HepG2 (cell line): ENCODE measurements around the gene ALOX12. TPM values are rescaled to one million over a fixed set of nuclear protein-coding genes. Genes with fewer than 3 reads are reported as not detected.
A peak's percentile ranks its signal among the peaks of the same experiment; 100 is the strongest.

Source experiments
- ATF6 ChIP-seq: sonication (generic); formaldehyde crosslinking; conservative IDR thresholded peaks from 2 replicates; pipeline ENCODE4 v1.4.0; 2020; ENCODE audit warnings: missing genetic modification reagents
- BRD4 ChIP-seq: sonication (generic); formaldehyde crosslinking; IDR thresholded peaks from 2 replicates; pipeline ENCODE4 v1.4.0; 2020; ENCODE audit warnings: missing genetic modification reagents
- CENPT ChIP-seq: sonication (generic); formaldehyde crosslinking; IDR thresholded peaks from 2 replicates; pipeline ENCODE4 v1.8.0; 2022; ENCODE audit warnings: low read depth, mild to moderate bottlenecking, moderate library complexity, missing genetic modification reagents
- FOXP1 ChIP-seq, 2 experiments: fragments of 450-650 bp in 1 of 2; IDR thresholded peaks; 2 replicates each; pipeline ENCODE4 v1.6.1; 2017 to 2018; ENCODE audit warnings: antibody characterized with exemption in 1 of 2
- GLI4 ChIP-seq: sonication (generic); formaldehyde crosslinking; IDR thresholded peaks from 2 replicates; pipeline ENCODE4 v1.5.1; 2020; ENCODE audit warnings: missing genetic modification reagents, mild to moderate bottlenecking, moderate library complexity, borderline replicate concordance
- HMGXB4 ChIP-seq, 2 experiments: sonication (generic) in 1 of 2; formaldehyde crosslinking in 1 of 2; IDR thresholded peaks; 2 replicates each; pipeline versions ENCODE4 v1.4.0 to v1.6.1; 2018 to 2020; ENCODE audit warnings: missing genetic modification reagents in 2 of 2, borderline replicate concordance in 1 of 2, low read depth in 1 of 2, mild to moderate bottlenecking in 1 of 2, missing biosample characterization in 1 of 2
- HOXD1 ChIP-seq: sonication (generic); formaldehyde crosslinking; IDR thresholded peaks from 2 replicates; pipeline ENCODE4 v1.5.0; 2020; ENCODE audit warnings: missing genetic modification reagents
- KLF16 ChIP-seq, 2 experiments: sonication (generic) in 1 of 2; formaldehyde crosslinking in 1 of 2; IDR thresholded peaks; 2 replicates each; pipeline versions ENCODE4 v1.6.1 to v1.8.0; 2016 to 2023; ENCODE audit warnings: missing genetic modification reagents in 2 of 2, missing compliant biosample characterization in 1 of 2
- MTF1 ChIP-seq: sonication (generic); formaldehyde crosslinking; IDR thresholded peaks from 2 replicates; pipeline ENCODE4 v1.5.0; 2020; ENCODE audit warnings: missing genetic modification reagents
- NCOA1 ChIP-seq: sonication (generic); formaldehyde crosslinking; IDR thresholded peaks from 2 replicates; pipeline ENCODE4 v1.9.0; 2021; ENCODE audit warnings: missing genetic modification reagents
- PHB2 ChIP-seq: fragments of 450-650 bp; IDR thresholded peaks from 2 replicates; pipeline ENCODE4 v1.6.1; 2018; ENCODE audit not compliant: partially characterized antibody
- REXO4 ChIP-seq: sonication (generic); formaldehyde crosslinking; IDR thresholded peaks from 2 replicates; pipeline ENCODE4 v1.8.0; 2022; ENCODE audit warnings: missing genetic modification reagents, mild to moderate bottlenecking, borderline replicate concordance
- SAP130 ChIP-seq: IDR thresholded peaks from 2 replicates; pipeline ENCODE4 v1.6.1; 2016; ENCODE audit warnings: low read depth
- SOX5 ChIP-seq: IDR thresholded peaks from 2 replicates; pipeline ENCODE4 v1.6.1; 2016; ENCODE audit warnings: borderline replicate concordance
- SRY ChIP-seq: sonication (generic); formaldehyde crosslinking; IDR thresholded peaks from 2 replicates; pipeline ENCODE4 v1.8.0; 2022; ENCODE audit warnings: mild to moderate bottlenecking, missing genetic modification reagents
- TBL1XR1 ChIP-seq: fragments of 150-350 bp; IDR thresholded peaks from 2 replicates; pipeline ENCODE4 v1.6.1; 2014; ENCODE audit warnings: borderline replicate concordance, low read length; ENCODE audit not compliant: partially characterized antibody
- TEAD2 ChIP-seq: sonication (generic); formaldehyde crosslinking; IDR thresholded peaks from 2 replicates; pipeline ENCODE4 v1.9.0; 2021; ENCODE audit warnings: missing genetic modification reagents
- ZFP36L1 ChIP-seq: sonication (generic); formaldehyde crosslinking; IDR thresholded peaks from 2 replicates; pipeline ENCODE4 v1.8.0; 2022; ENCODE audit warnings: mild to moderate bottlenecking, missing genetic modification reagents, moderate library complexity
- ZIK1 ChIP-seq: sonication (generic); formaldehyde crosslinking; IDR thresholded peaks from 2 replicates; pipeline ENCODE4 v1.5.0; 2020; ENCODE audit warnings: mild to moderate bottlenecking, low read depth, missing genetic modification reagents, borderline replicate concordance
- ZNF235 ChIP-seq: sonication (generic); formaldehyde crosslinking; IDR thresholded peaks from 2 replicates; pipeline ENCODE4 v1.8.1; 2023; ENCODE audit warnings: mild to moderate bottlenecking, missing genetic modification reagents, borderline replicate concordance
- ZNF335 ChIP-seq: sonication (generic); formaldehyde crosslinking; IDR thresholded peaks from 2 replicates; pipeline ENCODE4 v1.4.0; 2020; ENCODE audit warnings: missing genetic modification reagents
- ZNF549 ChIP-seq: sonication (generic); formaldehyde crosslinking; IDR thresholded peaks from 2 replicates; pipeline ENCODE4 v1.5.0; 2020; ENCODE audit warnings: missing genetic modification reagents
- ZNF580 ChIP-seq: IDR thresholded peaks from 2 replicates; pipeline ENCODE4 v1.6.1; 2016; ENCODE audit warnings: low read depth, borderline replicate concordance
- ZNF83 ChIP-seq: sonication (generic); formaldehyde crosslinking; IDR thresholded peaks from 2 replicates; pipeline ENCODE4 v1.4.0; 2020; ENCODE audit warnings: missing genetic modification reagents, mild to moderate bottlenecking, borderline replicate concordance
- polyA plus RNA-seq, 8 experiments: library from polyadenylated mRNA; depleted of rRNA in 3 of 8; stranded (reverse) in 7 of 8; unstranded in 1 of 8; fragments of >200 nt; fragmentation: Illumina TruSeq in 4 of 8; extraction: Trizol in 4 of 8; gene quantifications; 2 replicates each; pipeline versions ENCODE4 v1.2.1 to v1.2.3, GENCODE V29; 2011 to 2016; ENCODE audit warnings: low read depth in 4 of 8, missing spikeins in 1 of 8, mixed read lengths in 1 of 8; ENCODE audit not compliant: insufficient read depth in 1 of 8
- total RNA-seq, 5 experiments: library from RNA; depleted of rRNA; stranded (reverse); fragments of >200 nt; fragmentation: Illumina TruSeq; extraction: Trizol; gene quantifications; 2 replicates each; pipeline ENCODE4 v1.2.3, GENCODE V29; 2016; ENCODE audit warnings: low read depth in 1 of 5

Gene ALOX12
- total and polyA plus RNA-seq, 2 of the 13 experiments (the other 11 are each of a cell fraction or from before 2014, with no cell fraction given), result not detected

- no peak for TF ChIP-seq FOXP1 (IDR thresholded peaks at IDR 0.05)
- TF ChIP-seq FOXP1 (CRISPR knock-in tag; IDR thresholded peaks at IDR 0.05), result no peak
- 0 out of 2 replicates have a peak, but pooled peaks have one; percentile 33 for TF ChIP-seq ATF6
- no peak for TF ChIP-seq PHB2
- no peak; the same call in 1 of the 2 replicates for TF ChIP-seq ZNF580
- peak; percentile 70; the same call in 1 of the 2 replicates for TF ChIP-seq CENPT (CRISPR knock-in tag)
- TF ChIP-seq TEAD2 (CRISPR knock-in tag), result no peak
- TF ChIP-seq ZIK1 (CRISPR knock-in tag), result no peak; the same call in 1 of the 2 replicates
- peak; percentile 90 for TF ChIP-seq SRY (CRISPR knock-in tag)
- TF ChIP-seq ZNF235 (CRISPR knock-in tag), result peak; percentile 60; the same call in 1 of the 2 replicates
- no peak for TF ChIP-seq GLI4 (CRISPR knock-in tag)
- no peak for TF ChIP-seq BRD4
- TF ChIP-seq ZNF549 (CRISPR knock-in tag), result no peak
- no peak for TF ChIP-seq ZNF335
- TF ChIP-seq KLF16 (CRISPR knock-in tag; IDR thresholded peaks at IDR 0.05), result no peak
- TF ChIP-seq SOX5 (CRISPR knock-in tag), result 0 out of 2 replicates have a peak, but pooled peaks have one; percentile 12
- TF ChIP-seq NCOA1 (CRISPR knock-in tag), result peak; percentile 95
- TF ChIP-seq HMGXB4 (CRISPR knock-in tag; IDR thresholded peaks at IDR 0.05; ENCODE audit: borderline replicate concordance in 1 of 2, low read depth in 1 of 2), result peak; percentile 58 to 64; a peak in 3 of 4 replicates
- TF ChIP-seq HOXD1 (CRISPR knock-in tag), result no peak
- 0 out of 2 replicates have a peak, but pooled peaks have one; percentile 26 for TF ChIP-seq ZFP36L1 (CRISPR knock-in tag)
- no peak for TF ChIP-seq MTF1 (CRISPR knock-in tag)
- TF ChIP-seq REXO4 (CRISPR knock-in tag), result no peak
- peak; percentile 79; the same call in 1 of the 2 replicates for TF ChIP-seq ZNF83 (CRISPR knock-in tag)
- peak; percentile 13 for TF ChIP-seq TBL1XR1
- TF ChIP-seq SAP130 (CRISPR knock-in tag), result peak; percentile 91
These were observed 18.6 kb downstream of the ALOX12 start (continued) for GRCh38 chr17:7014261-7014994.
